HG02759 (cell line): ENCODE results near the gene OPCML.
A peak's percentile ranks its signal among the peaks of the same experiment; 100 is the strongest.

Source experiments
- ATAC-seq: cut with Tn5 transposase; IDR thresholded peaks from one replicate; pipeline ENCODE4 v1.9.1; 2021; ENCODE audit warnings: mild to moderate bottlenecking, moderate library complexity; ENCODE audit not compliant: unreplicated experiment

OPCML gene

GRCh38 chr11:133541021-133541719 lies 8.9 kb upstream of the OPCML start:
- no peak for ATAC-seq

- ATAC-seq = no peak
These were observed 3.9 kb upstream of the OPCML start for GRCh38 chr11:133536198-133536597.

- ATAC-seq = no peak
These were observed 904 bp upstream of the OPCML start for GRCh38 chr11:133533205-133533604.

- no peak for ATAC-seq
These were observed 843 bp downstream of the OPCML start for GRCh38 chr11:133531458-133531857.

- ATAC-seq = no peak
These were observed 1.8 kb downstream of the OPCML start for GRCh38 chr11:133530501-133530835.

- ATAC-seq = no peak
These were observed 2.3 kb downstream of the OPCML start for GRCh38 chr11:133529807-133530500.

GRCh38 chr11:133526790-133527189 lies 5.5 kb downstream of the OPCML start:
- ATAC-seq = no peak

GRCh38 chr11:133525976-133526375 lies 6.3 kb downstream of the OPCML start:
- ATAC-seq = no peak

- ATAC-seq = no peak
These were observed 7.8 kb downstream of the OPCML start for GRCh38 chr11:133524488-133524887.

GRCh38 chr11:133522344-133522743 lies 10.0 kb downstream of the OPCML start:
- ATAC-seq = no peak

GRCh38 chr11:133521502-133521901 lies 10.8 kb downstream of the OPCML start:
- ATAC-seq = no peak

- no peak for ATAC-seq
These were observed 11.6 kb downstream of the OPCML start for GRCh38 chr11:133520707-133521106.

GRCh38 chr11:133519560-133519959 lies 12.7 kb downstream of the OPCML start:
- ATAC-seq = no peak

GRCh38 chr11:133518702-133519264 lies 13.5 kb downstream of the OPCML start:
- no peak for ATAC-seq

GRCh38 chr11:133516845-133517244 lies 15.5 kb downstream of the OPCML start:
- no peak for ATAC-seq

- ATAC-seq = no peak
These were observed 17.2 kb downstream of the OPCML start for GRCh38 chr11:133515107-133515506.

- ATAC-seq = no peak
These were observed 22.2 kb downstream of the OPCML start for GRCh38 chr11:133509924-133510697.

- no peak for ATAC-seq
These were observed 23.8 kb downstream of the OPCML start for GRCh38 chr11:133508468-133508867.

GRCh38 chr11:133507185-133507584 lies 25.1 kb downstream of the OPCML start:
- no peak for ATAC-seq

- no peak for ATAC-seq
These were observed 25.7 kb downstream of the OPCML start for GRCh38 chr11:133506551-133507094.

GRCh38 chr11:133506023-133506422 lies 26.3 kb downstream of the OPCML start:
- ATAC-seq = peak; percentile 72
